H1 (cell line): ENCODE measurements around the gene GALNT2. TPM values are rescaled to one million over a fixed set of nuclear protein-coding genes. Genes with fewer than 3 reads are reported as not detected.

ENCODE experiments used
- CTCF ChIA-PET: fragments of 300-600 bp; sonication (Branson Sonifier 250); formaldehyde crosslinking; loops from one replicate; lab custom pipeline; 2021; ENCODE audit not compliant: partially characterized antibody; lab: Charles Lee
- POLR2A ChIA-PET: fragments of 300-600 bp; sonication (Branson Sonifier 250); formaldehyde crosslinking; loops from one replicate; lab custom pipeline; 2021; ENCODE audit warnings: inconsistent platforms; ENCODE audit not compliant: partially characterized antibody; lab: Charles Lee
- DNase-seq, 2 experiments: peaks; one replicate each; pipeline versions ENCODE4 v3.0.0 to v3.0.0-alpha.2; 2010 to 2022; ENCODE audit warnings: low spot score in 2 of 2, low read depth in 1 of 2, mixed read lengths in 1 of 2
- FAIRE-seq: peaks from 2 replicates; lab custom pipeline; 2011; peaks lifted over from hg19 to GRCh38; lab: Jason Lieb, UNC
- H2AFZ ChIP-seq: 2 replicates; pipeline ENCODE4 v1.8.1; 2012; ENCODE audit warnings: low read length, inconsistent platforms
- H2AK5ac ChIP-seq: 2 replicates; pipeline ENCODE4 v1.6.1; 2013; ENCODE audit warnings: low read depth, low read length
- H2BK120ac ChIP-seq: replicated peaks from 2 replicates; pipeline ENCODE3; 2013; ENCODE audit warnings: low read depth, low read length, inconsistent platforms
- H2BK12ac ChIP-seq: 2 replicates; pipeline ENCODE4 v1.6.1; 2013; ENCODE audit warnings: low read depth, low read length
- H2BK15ac ChIP-seq: 2 replicates; pipeline ENCODE4 v1.6.1; 2013; ENCODE audit warnings: low read length
- H2BK20ac ChIP-seq: 2 replicates; pipeline ENCODE4 v1.6.1; 2013; ENCODE audit warnings: low read length
- H2BK5ac ChIP-seq: 2 replicates; pipeline ENCODE4 v1.6.1; 2013; ENCODE audit warnings: low read depth, low read length
- H3K14ac ChIP-seq: 2 replicates; pipeline ENCODE4 v1.6.1; 2013; ENCODE audit warnings: inconsistent platforms; ENCODE audit not compliant: insufficient read length
- H3K18ac ChIP-seq: 2 replicates; pipeline ENCODE4 v1.6.1; 2013; ENCODE audit warnings: low read length; ENCODE audit errors: extremely low read depth
- H3K23ac ChIP-seq: 2 replicates; pipeline ENCODE4 v1.6.1; 2013; ENCODE audit warnings: inconsistent platforms; ENCODE audit not compliant: insufficient read length
- H3K23me2 ChIP-seq: 2 replicates; pipeline ENCODE4 v1.6.1; 2013; ENCODE audit warnings: low read depth, low read length
- H3K27ac ChIP-seq: 2 replicates; pipeline ENCODE4 v1.6.1; 2011; ENCODE audit warnings: low read depth, low read length, inconsistent platforms
- H3K27me3 ChIP-seq, 4 experiments: replicated peaks in 1 of 4; 1 replicate in 1 of 4; 2 replicates in 3 of 4; pipeline versions ENCODE4 v1.6.1 to v1.8.1; 2011 to 2013; ENCODE audit warnings: low read length in 3 of 4, mild to moderate bottlenecking in 3 of 4, inconsistent platforms in 2 of 4, mixed read lengths in 2 of 4, moderate library complexity in 1 of 4; ENCODE audit not compliant: control insufficient read depth in 3 of 4, insufficient read depth in 3 of 4; ENCODE audit errors: extremely low read depth in 1 of 4
- H3K36me3 ChIP-seq, 4 experiments: 2 replicates each; pipeline versions ENCODE4 v1.6.1 to v1.8.1; 2011 to 2013; ENCODE audit warnings: mild to moderate bottlenecking in 4 of 4, low read length in 3 of 4, moderate library complexity in 2 of 4, control low read depth in 1 of 4, inconsistent platforms in 1 of 4; ENCODE audit not compliant: insufficient read depth in 4 of 4, control insufficient read depth in 2 of 4
- H3K4ac ChIP-seq: replicated peaks from 2 replicates; pipeline ENCODE3; 2013; ENCODE audit warnings: low read length, low read depth, mixed read lengths, inconsistent platforms; ENCODE audit not compliant: insufficient read length
- H3K4me1 ChIP-seq, 4 experiments: replicated peaks in 1 of 4; 1 replicate in 1 of 4; 2 replicates in 3 of 4; pipeline versions ENCODE4 v1.6.1 to v1.8.1; 2011 to 2013; ENCODE audit warnings: low read length in 3 of 4, inconsistent platforms in 2 of 4, mixed read lengths in 1 of 4; ENCODE audit not compliant: insufficient read depth in 4 of 4, control insufficient read depth in 3 of 4
- H3K4me2 ChIP-seq, 2 experiments: 2 replicates each; pipeline versions ENCODE4 v1.6.1 to v1.8.1; 2011 to 2013; ENCODE audit warnings: low read depth in 2 of 2, low read length in 2 of 2, control low read depth in 1 of 2, inconsistent platforms in 1 of 2, mild to moderate bottlenecking in 1 of 2; ENCODE audit not compliant: insufficient read depth in 1 of 2
- H3K4me3 ChIP-seq, 4 experiments: fragments of 200-600, 300-600 bp in 1 of 4; sonication (generic), shearing (Covaris generic), sonication (Bioruptor Twin) in 1 of 4; 2 replicates each; pipeline versions ENCODE4 v1.5.1 to v1.8.1; 2011 to 2016; ENCODE audit warnings: low read length in 4 of 4, low read depth in 3 of 4, control low read depth in 2 of 4, inconsistent platforms in 2 of 4, mild to moderate bottlenecking in 2 of 4, mixed read lengths in 1 of 4, moderate library complexity in 1 of 4; ENCODE audit not compliant: insufficient read depth in 2 of 4; ENCODE audit errors: extremely low read depth in 1 of 4
- H3K56ac ChIP-seq: replicated peaks from 2 replicates; pipeline ENCODE3; 2013; ENCODE audit warnings: low read depth, mild to moderate bottlenecking, mixed read lengths, low read length, inconsistent platforms; ENCODE audit not compliant: insufficient read length
- H3K79me1 ChIP-seq: 2 replicates; pipeline ENCODE4 v1.6.1; 2013; ENCODE audit warnings: low read depth, low read length, control low read depth
- H3K79me2 ChIP-seq, 2 experiments: 2 replicates each; pipeline versions ENCODE4 v1.6.1 to v1.8.1; 2012 to 2013; ENCODE audit warnings: low read length in 2 of 2, mild to moderate bottlenecking in 2 of 2, inconsistent platforms in 1 of 2; ENCODE audit not compliant: insufficient read depth in 2 of 2, control insufficient read depth in 1 of 2
- H3K9ac ChIP-seq, 4 experiments: replicated peaks in 1 of 4; 1 replicate in 1 of 4; 2 replicates in 3 of 4; pipeline versions ENCODE4 v1.6.1 to v1.8.1; 2011 to 2013; ENCODE audit warnings: low read depth in 3 of 4, low read length in 3 of 4, control low read depth in 2 of 4, mild to moderate bottlenecking in 2 of 4, moderate library complexity in 2 of 4, inconsistent platforms in 1 of 4; ENCODE audit errors: extremely low read depth in 1 of 4
- H3K9me3 ChIP-seq, 2 experiments: 2 replicates each; pipeline versions ENCODE4 v1.6.1 to v1.8.1; 2012 to 2013; ENCODE audit warnings: mild to moderate bottlenecking in 2 of 2, moderate library complexity in 2 of 2, control low read depth in 1 of 2, inconsistent platforms in 1 of 2, low read depth in 1 of 2, low read length in 1 of 2, mixed read lengths in 1 of 2; ENCODE audit not compliant: insufficient read depth in 2 of 2
- H4K20me1 ChIP-seq, 2 experiments: replicated peaks in 1 of 2; 2 replicates each; pipeline versions ENCODE3 to v1.8.1; 2011 to 2013; ENCODE audit warnings: inconsistent platforms in 2 of 2, low read length in 2 of 2, mild to moderate bottlenecking in 1 of 2; ENCODE audit not compliant: insufficient read depth in 2 of 2, control insufficient read depth in 1 of 2
- H4K5ac ChIP-seq: 2 replicates; pipeline ENCODE4 v1.6.1; 2013; ENCODE audit warnings: low read length, low read depth, mixed read lengths, inconsistent platforms; ENCODE audit not compliant: insufficient read length
- H4K8ac ChIP-seq: 2 replicates; pipeline ENCODE4 v1.8.0; 2013; ENCODE audit warnings: mild to moderate bottlenecking, moderate library complexity, low read length, inconsistent platforms; ENCODE audit not compliant: insufficient read depth; ENCODE audit errors: extremely low read depth
- H4K91ac ChIP-seq: replicated peaks from 2 replicates; pipeline ENCODE3; 2013; ENCODE audit warnings: low read length, mixed read lengths, inconsistent platforms; ENCODE audit not compliant: insufficient read length
- CHD1 ChIP-seq: IDR thresholded peaks from 2 replicates; pipeline ENCODE4 v1.6.1; 2012; ENCODE audit warnings: low read depth, low read length, improper control_type of control experiment
- CTCF ChIP-seq, 3 experiments: IDR thresholded peaks; 1 replicate in 2 of 3; 2 replicates in 1 of 3; pipeline versions ENCODE4 v1.5.1 to v1.6.1; 2011; ENCODE audit warnings: low read length in 3 of 3, mild to moderate bottlenecking in 3 of 3, inconsistent platforms in 2 of 3, low read depth in 1 of 3, moderate library complexity in 1 of 3; ENCODE audit not compliant: insufficient read depth in 1 of 3; ENCODE audit errors: control extremely low read depth in 1 of 3
- GABPA ChIP-seq: IDR thresholded peaks from 2 replicates; pipeline ENCODE4 v1.6.1; 2011; ENCODE audit warnings: mild to moderate bottlenecking, low read length, moderate library complexity, borderline replicate concordance; ENCODE audit not compliant: insufficient read depth
- NRF1 ChIP-seq: IDR thresholded peaks from 2 replicates; pipeline ENCODE4 v1.6.1; 2011; ENCODE audit warnings: mild to moderate bottlenecking, low read depth, low read length, improper control_type of control experiment
- PHF8 ChIP-seq: fragments of 200-600 bp; sonication (generic); conservative IDR thresholded peaks from 2 replicates; pipeline ENCODE4 v1.7.1; 2012; ENCODE audit warnings: low read depth, mild to moderate bottlenecking, inconsistent platforms, low read length, moderate library complexity
- POLR2A ChIP-seq, 2 experiments: IDR thresholded peaks; 1 replicate in 1 of 2; 2 replicates in 1 of 2; pipeline ENCODE4 v1.6.1; 2011; ENCODE audit warnings: low read depth in 2 of 2, low read length in 2 of 2, mild to moderate bottlenecking in 2 of 2; ENCODE audit errors: control extremely low read depth in 1 of 2
- POLR2AphosphoS5 ChIP-seq: IDR thresholded peaks from 2 replicates; pipeline ENCODE4 v1.6.1; 2011; ENCODE audit warnings: low read depth, low read length
- RXRA ChIP-seq: IDR thresholded peaks from 2 replicates; pipeline ENCODE4 v1.6.1; 2011; ENCODE audit warnings: low read depth, mild to moderate bottlenecking, low read length, moderate library complexity; ENCODE audit not compliant: insufficient read depth
- TEAD4 ChIP-seq: IDR thresholded peaks from 2 replicates; pipeline ENCODE4 v1.6.1; 2012; ENCODE audit warnings: low read depth, low read length, inconsistent platforms, mixed read lengths
- ZNF274 ChIP-seq: IDR thresholded peaks from 2 replicates; pipeline ENCODE4 v1.7.0; 2012; ENCODE audit warnings: low read length, borderline replicate concordance; ENCODE audit errors: extremely low read depth
- WGBS, 2 experiments: shearing (Covaris generic) in 1 of 2; methylation state at CpG; one replicate each; pipeline versions ENCODE4 v1.1.6 to v1.1.7; 2013 to 2015; ENCODE audit warnings: low lambda C conversion rate in 2 of 2, mixed read lengths in 2 of 2, inconsistent platforms in 1 of 2, low coverage in 1 of 2, missing lambda C conversion rate in 1 of 2; ENCODE audit not compliant: insufficient replicate concordance in 2 of 2, insufficient coverage in 1 of 2, insufficient read length in 1 of 2; ENCODE audit errors: extremely low coverage in 1 of 2, missing lambda C conversion rate in 1 of 2; 5-methylcytosine and 5-hydroxymethylcytosine counted together
- polyA plus RNA-seq, 7 experiments: library from polyadenylated mRNA; depleted of rRNA in 3 of 7; stranded (reverse) in 5 of 7; unstranded in 2 of 7; fragments of >200 nt in 5 of 7; fragments of 200-250 nt in 2 of 7; gene quantifications; 1 replicate in 5 of 7; 2 replicates in 1 of 7; 4 replicates in 1 of 7; pipeline versions ENCODE4 v1.2.1 to v1.2.3, GENCODE V29; 2011 to 2013; ENCODE audit warnings: missing spikeins in 2 of 7, mixed read lengths in 2 of 7
- total RNA-seq: library from RNA; stranded (reverse); fragmentation: NEBNext Ultra II Directional; extraction: Animal tissue kit (Norgen Biotek cat#: 25700); gene quantifications from 2 replicates; pipeline ENCODE4 v1.2.1, GENCODE V29; 2021
- TF ChIP-seq, protein P1 (sequence below): IDR thresholded peaks from 2 replicates; pipeline ENCODE4 v1.6.1; 2011; ENCODE audit warnings: low read depth, mild to moderate bottlenecking, low read length; ENCODE audit not compliant: insufficient read depth

Gene GALNT2
- total and polyA plus RNA-seq, 2 of the 8 experiments (the other 6 are each of a cell fraction or from before 2014, with no cell fraction given), result 34.5 to 75.3 TPM

GRCh38 chr1:230201445-230201844 is 134.4 kb downstream of the GALNT2 start:
- 91% methylated on average over 6 of the region's 9 CpGs; no CpG with 5 or more reads in 1 of the 2 experiments for WGBS, 2 experiments
- Histone ChIP-seq H2BK120ac (no peak overlapping the region), H3K23ac (no peak overlapping the region), H4K91ac (no peak overlapping the region), H3K79me1 (peaks cover 5% of the 10 kb centered on the region), H2BK5ac (no peak overlapping the region), H2BK20ac (no peak overlapping the region), H3K27ac (peak overlapping the region; percentile 3; the same call in 1 of the 2 replicates), H3K4me1 (peaks cover 0 to 3% (median 1%) of the 10 kb centered on the region in 4 experiments; a peak in 2 of 7 replicates), H2AK5ac (no peak overlapping the region), H2BK15ac (no peak overlapping the region), H3K27me3 (no peaks in the 10 kb centered on the region), H4K20me1 (no peaks in the 10 kb centered on the region), H3K14ac (no peak overlapping the region), H3K79me2 (no peaks in the 10 kb centered on the region; a peak in 1 of 4 replicates), H3K56ac (no peak overlapping the region), H3K23me2 (no peaks in the 10 kb centered on the region), H3K4me2 (no peak overlapping the region), H3K36me3 (peaks cover 2 to 10% (median 4%) of the 10 kb centered on the region in 4 experiments; a peak in 4 of 8 replicates), H4K5ac (no peak overlapping the region), H3K4ac (no peak overlapping the region), H4K8ac (no peak overlapping the region), H3K9ac (no peak overlapping the region), H3K4me3 (no peak overlapping the region), H3K18ac (no peak overlapping the region), H2BK12ac (no peak overlapping the region), H2AFZ (no peak overlapping the region), H3K9me3 (no peaks in the 10 kb centered on the region)
- CTCF ChIA-PET, result interaction anchor here (0.6 to 4.2 kb wide), 4 partner anchors 13 to 427 kb away, joined by 3 to 19 read pairs (median 8); no protein-coding TSS in a partner anchor
- POLR2A ChIA-PET, result no interaction called here
- FAIRE-seq (no peak), DNase-seq (no peak)
- TF ChIP-seq GABPA (no peak), NRF1 (no peak), CHD1 (no peak), CTCF (IDR thresholded peaks at IDR 0.05; ENCODE audit: control extremely low read depth in 1 of 3, insufficient read depth in 1 of 3, low read depth in 1 of 3, low read length in 3 of 3) (no peak), ZNF274 (no peak), TEAD4 (no peak), RXRA (no peak), PHF8 (no peak), POLR2AphosphoS5 (no peak), POLR2A (IDR thresholded peaks at IDR 0.05; ENCODE audit: control extremely low read depth in 1 of 2, low read depth in 2 of 2, low read length in 2 of 2) (no peak)
- TF ChIP-seq, protein P1, sequence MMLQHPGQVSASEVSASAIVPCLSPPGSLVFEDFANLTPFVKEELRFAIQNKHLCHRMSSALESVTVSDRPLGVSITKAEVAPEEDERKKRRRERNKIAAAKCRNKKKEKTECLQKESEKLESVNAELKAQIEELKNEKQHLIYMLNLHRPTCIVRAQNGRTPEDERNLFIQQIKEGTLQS, result no peak
